Measurements from ENCODE around the gene PIEZO1.

DNA sequence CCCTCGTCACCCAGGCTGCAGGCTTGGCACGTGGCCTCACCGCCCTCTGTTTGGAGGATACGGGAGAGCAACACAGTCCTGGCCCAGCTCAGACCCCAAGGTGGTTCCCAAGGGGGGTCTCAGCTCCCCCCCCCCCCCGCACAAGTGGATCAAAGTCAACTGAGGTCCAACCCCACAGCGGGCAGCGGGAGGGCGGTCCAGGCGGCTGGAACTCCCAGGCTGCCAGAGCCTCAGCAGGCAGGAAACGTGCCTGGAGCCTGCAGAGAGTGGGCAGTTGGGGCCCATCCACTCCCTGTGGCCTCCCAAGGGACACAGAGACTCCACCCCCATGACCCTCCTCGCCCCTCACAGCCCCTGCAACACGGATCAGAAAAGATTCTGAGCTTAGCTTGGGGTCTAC, 36.7 kb downstream of the PIEZO1 start:
- TF ChIP-seq POLR2A (IDR thresholded peaks at IDR 0.05) (no peak), POLR2AphosphoS5 (IDR thresholded peaks at IDR 0.05) (no peak)
- TF ChIP-seq, protein P1, sequence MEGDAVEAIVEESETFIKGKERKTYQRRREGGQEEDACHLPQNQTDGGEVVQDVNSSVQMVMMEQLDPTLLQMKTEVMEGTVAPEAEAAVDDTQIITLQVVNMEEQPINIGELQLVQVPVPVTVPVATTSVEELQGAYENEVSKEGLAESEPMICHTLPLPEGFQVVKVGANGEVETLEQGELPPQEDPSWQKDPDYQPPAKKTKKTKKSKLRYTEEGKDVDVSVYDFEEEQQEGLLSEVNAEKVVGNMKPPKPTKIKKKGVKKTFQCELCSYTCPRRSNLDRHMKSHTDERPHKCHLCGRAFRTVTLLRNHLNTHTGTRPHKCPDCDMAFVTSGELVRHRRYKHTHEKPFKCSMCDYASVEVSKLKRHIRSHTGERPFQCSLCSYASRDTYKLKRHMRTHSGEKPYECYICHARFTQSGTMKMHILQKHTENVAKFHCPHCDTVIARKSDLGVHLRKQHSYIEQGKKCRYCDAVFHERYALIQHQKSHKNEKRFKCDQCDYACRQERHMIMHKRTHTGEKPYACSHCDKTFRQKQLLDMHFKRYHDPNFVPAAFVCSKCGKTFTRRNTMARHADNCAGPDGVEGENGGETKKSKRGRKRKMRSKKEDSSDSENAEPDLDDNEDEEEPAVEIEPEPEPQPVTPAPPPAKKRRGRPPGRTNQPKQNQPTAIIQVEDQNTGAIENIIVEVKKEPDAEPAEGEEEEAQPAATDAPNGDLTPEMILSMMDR (IDR thresholded peaks at IDR 0.05 in 8 of 11, conservative IDR thresholded peaks at IDR 0.05 in 3 of 11): no peak
